SK-N-SH (cell line): Measurements from ENCODE around the gene ANKS1B. TPM values are rescaled to one million over a fixed set of nuclear protein-coding genes. Genes with fewer than 3 reads are reported as not detected.

Source experiments
- CTCF ChIA-PET: fragments of 300-600, 350-600 bp; formaldehyde crosslinking; extraction: SDS; loops from one replicate; lab custom pipeline; 2021; lab: Yijun Ruan, JAX
- POLR2A ChIA-PET: fragments of 350-600 bp; sonication (Branson Sonifier 250); formaldehyde crosslinking; extraction: SDS; loops from one replicate; lab custom pipeline; 2020; ENCODE audit warnings: antibody characterized with exemption, inconsistent platforms; lab: Yijun Ruan, JAX
- DNase-seq: peaks from one replicate; pipeline ENCODE4 v3.0.0; 2012
- H2AFZ ChIP-seq: fragments of 200-600 bp; sonication (generic); 2 replicates; pipeline ENCODE4 v1.8.1; 2016; ENCODE audit warnings: antibody characterized with exemption, mild to moderate bottlenecking, low read depth
- H3F3A ChIP-seq: fragments of 200-600 bp; sonication (generic); replicated peaks from 2 replicates; pipeline ENCODE3; 2016; ENCODE audit warnings: antibody characterized with exemption, mild to moderate bottlenecking; ENCODE audit not compliant: insufficient read depth
- H3K27ac ChIP-seq, 2 experiments: fragments of 200-500 bp in 1 of 2; fragments of 200-600 bp in 1 of 2; sonication (Bioruptor generic) in 1 of 2; sonication (generic), shearing (Covaris generic) in 1 of 2; 2 replicates each; pipeline versions ENCODE4 v1.5.1 to v1.6.1; 2014 to 2016; ENCODE audit warnings: low read depth in 2 of 2, inconsistent platforms in 1 of 2, low read length in 1 of 2, mild to moderate bottlenecking in 1 of 2, mixed read lengths in 1 of 2
- H3K27me3 ChIP-seq: fragments of 200-600 bp; sonication (generic), shearing (Covaris generic); 2 replicates; pipeline ENCODE4 v1.6.1; 2016; ENCODE audit warnings: mixed run types; ENCODE audit not compliant: insufficient read depth
- H3K36me3 ChIP-seq, 2 experiments: fragments of 200-500 bp in 1 of 2; fragments of 200-600 bp in 1 of 2; sonication (Bioruptor generic) in 1 of 2; sonication (generic) in 1 of 2; replicated peaks in 1 of 2; 2 replicates each; pipeline versions ENCODE3 to v1.5.1; 2014 to 2016; ENCODE audit warnings: low read length in 1 of 2, mild to moderate bottlenecking in 1 of 2; ENCODE audit not compliant: insufficient read depth in 2 of 2, control insufficient read depth in 1 of 2
- H3K4me1 ChIP-seq, 2 experiments: fragments of 200-500 bp in 1 of 2; fragments of 200-600 bp in 1 of 2; sonication (Bioruptor generic) in 1 of 2; sonication (generic), shearing (Covaris generic) in 1 of 2; 2 replicates each; pipeline versions ENCODE4 v1.5.1 to v1.6.1; 2014 to 2016; ENCODE audit warnings: low read depth in 1 of 2, low read length in 1 of 2, mixed run types in 1 of 2; ENCODE audit not compliant: insufficient read depth in 2 of 2, control insufficient read depth in 1 of 2
- H3K4me2 ChIP-seq: fragments of 200-600 bp; sonication (generic), shearing (Covaris generic); 2 replicates; pipeline ENCODE4 v1.6.1; 2017; ENCODE audit warnings: mixed run types
- H3K4me3 ChIP-seq, 2 experiments: fragments of 200-500 bp in 1 of 2; fragments of 200-600 bp in 1 of 2; sonication (Bioruptor generic) in 1 of 2; sonication (generic), shearing (Covaris generic) in 1 of 2; 2 replicates each; pipeline versions ENCODE4 v1.5.1 to v1.8.1; 2014 to 2016; ENCODE audit warnings: low read depth in 2 of 2, inconsistent platforms in 1 of 2, low read length in 1 of 2, mild to moderate bottlenecking in 1 of 2, mixed read lengths in 1 of 2, moderate library complexity in 1 of 2
- H3K79me2 ChIP-seq: fragments of 200-600 bp; sonication (generic); 2 replicates; pipeline ENCODE4 v1.8.1; 2017; ENCODE audit warnings: mild to moderate bottlenecking; ENCODE audit not compliant: insufficient read depth
- H3K9ac ChIP-seq: fragments of 200-600 bp; sonication (generic); 2 replicates; pipeline ENCODE4 v1.6.1; 2017; ENCODE audit warnings: mixed run types
- H3K9me2 ChIP-seq: fragments of 200-600 bp; sonication (generic); 2 replicates; pipeline ENCODE4 v1.6.1; 2017; ENCODE audit warnings: mixed run types
- H3K9me3 ChIP-seq: fragments of 200-600 bp; sonication (generic); 2 replicates; pipeline ENCODE4 v1.6.1; 2017; ENCODE audit warnings: mixed run types, mild to moderate bottlenecking, moderate library complexity
- H4K20me1 ChIP-seq: fragments of 200-600 bp; sonication (generic); 2 replicates; pipeline ENCODE4 v1.6.1; 2017; ENCODE audit warnings: mild to moderate bottlenecking, mixed run types; ENCODE audit not compliant: insufficient read depth
- CHD2 ChIP-seq: fragments of 150-350 bp; IDR thresholded peaks from 2 replicates; pipeline ENCODE4 v1.6.1; 2018; ENCODE audit warnings: low read length; ENCODE audit not compliant: partially characterized antibody
- FOSL2 ChIP-seq: IDR thresholded peaks from 2 replicates; pipeline ENCODE4 v1.4.0; 2012; ENCODE audit warnings: low read depth, mild to moderate bottlenecking, moderate library complexity, borderline replicate concordance
- FOXM1 ChIP-seq: IDR thresholded peaks from 2 replicates; pipeline ENCODE4 v1.4.0; 2012; ENCODE audit warnings: low read depth, mild to moderate bottlenecking
- JUND ChIP-seq: IDR thresholded peaks from 2 replicates; pipeline ENCODE4 v1.4.0; 2012
- NFIC ChIP-seq: IDR thresholded peaks from 2 replicates; pipeline ENCODE4 v1.4.0; 2012; ENCODE audit warnings: borderline replicate concordance
- NRF1 ChIP-seq: IDR thresholded peaks from 2 replicates; pipeline ENCODE4 v1.6.1; 2012; ENCODE audit warnings: low read depth, mild to moderate bottlenecking, low read length
- POLR2AphosphoS5 ChIP-seq: IDR thresholded peaks from 2 replicates; pipeline ENCODE4 v1.6.1; 2012; ENCODE audit warnings: low read depth, low read length
- RAD21 ChIP-seq: IDR thresholded peaks from 2 replicates; pipeline ENCODE4 v1.6.1; 2012; ENCODE audit warnings: mild to moderate bottlenecking, low read length
- RCOR1 ChIP-seq: fragments of 150-350 bp; IDR thresholded peaks from 2 replicates; pipeline ENCODE4 v1.6.1; 2017; ENCODE audit warnings: antibody characterized with exemption, low read length
- RFX5 ChIP-seq: IDR thresholded peaks from 2 replicates; pipeline ENCODE4 v1.6.1; 2012; ENCODE audit warnings: mild to moderate bottlenecking, improper control_type of control experiment, low read length
- RXRA ChIP-seq: IDR thresholded peaks from 2 replicates; pipeline ENCODE4 v1.4.0; 2012; ENCODE audit warnings: low read depth, mild to moderate bottlenecking, borderline replicate concordance
- SIN3A ChIP-seq: IDR thresholded peaks from 2 replicates; pipeline ENCODE4 v1.6.1; 2012; ENCODE audit warnings: low read depth, mild to moderate bottlenecking, low read length, moderate library complexity, borderline replicate concordance
- WGBS: methylation state at CpG from one replicate; pipeline ENCODE4 v1.1.6; 2017; ENCODE audit warnings: low lambda C conversion rate; 5-methylcytosine and 5-hydroxymethylcytosine counted together
- polyA plus RNA-seq, 3 experiments: library from polyadenylated mRNA; depleted of rRNA; stranded (reverse); fragments of >200 nt; gene quantifications; 2 replicates each; pipeline ENCODE4 v1.2.3, GENCODE V29; 2012
- TF ChIP-seq, protein P1 (sequence below): IDR thresholded peaks from 2 replicates; pipeline ENCODE4 v1.4.0; 2012; ENCODE audit warnings: low read depth, borderline replicate concordance
- TF ChIP-seq, protein P2 (sequence below): IDR thresholded peaks from 2 replicates; pipeline ENCODE4 v1.4.0; 2012; ENCODE audit warnings: low read depth
- TF ChIP-seq, protein P3 (sequence below): IDR thresholded peaks from 2 replicates; pipeline ENCODE4 v1.6.1; 2012; ENCODE audit warnings: mild to moderate bottlenecking, low read depth, low read length, moderate library complexity
- TF ChIP-seq, protein P4 (sequence below): fragments of 200-600 bp; sonication (generic); IDR thresholded peaks from 2 replicates; pipeline ENCODE4 v1.6.1; 2017; ENCODE audit warnings: antibody characterized with exemption, mild to moderate bottlenecking, moderate library complexity
- TF ChIP-seq, protein P5 (sequence below): fragments of 150-350 bp; IDR thresholded peaks from 2 replicates; pipeline ENCODE4 v1.6.1; 2017; ENCODE audit warnings: antibody characterized with exemption, low read length, low read depth, borderline replicate concordance

Gene ANKS1B
- polyA plus RNA-seq, 1 of the 3 experiments (the other 2 are of a cell fraction): 1.8 TPM

DNA sequence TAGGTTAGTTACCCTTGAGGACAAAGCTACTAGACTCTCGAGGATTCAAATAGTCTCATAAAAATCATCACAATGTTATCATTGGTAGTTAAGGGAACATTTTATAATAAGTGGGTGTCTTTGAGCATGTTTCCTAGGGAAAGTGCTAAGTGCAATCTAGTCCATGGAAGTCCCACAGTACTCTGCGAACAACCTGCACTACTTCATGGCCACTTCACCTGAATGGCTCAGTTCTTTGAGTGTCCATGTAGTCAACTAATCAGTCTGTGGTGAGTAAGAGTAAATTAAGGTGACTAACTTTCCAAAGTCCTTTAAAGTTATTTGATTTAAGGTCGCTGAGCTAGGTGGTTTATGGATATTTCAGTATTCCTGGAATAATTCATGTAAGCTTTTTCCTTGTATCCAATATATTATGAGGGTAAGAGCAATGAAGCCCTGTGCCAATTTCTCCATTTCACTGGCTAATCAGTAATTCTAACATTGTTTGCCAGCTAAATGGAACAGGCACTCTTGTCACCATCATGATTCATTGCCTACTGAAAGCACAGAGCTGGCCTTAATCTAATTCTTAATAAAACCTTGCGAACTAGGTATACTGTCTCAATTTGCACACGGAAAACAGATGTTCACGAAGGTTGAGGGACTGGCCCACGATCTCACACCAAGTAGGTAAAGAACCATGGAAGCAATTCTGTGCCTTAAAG is 844.6 kb downstream of the ANKS1B start:
- no peaks in the 10 kb centered on the region for H3K27me3 ChIP-seq
- no peaks in the 10 kb centered on the region for H3K9me2 ChIP-seq
- no peaks in the 10 kb centered on the region for H3K9me3 ChIP-seq
- no peaks in the 10 kb centered on the region for H4K20me1 ChIP-seq
- no peak overlapping the region for H3K9ac ChIP-seq
- no peaks in the 10 kb centered on the region for H3K36me3 ChIP-seq
- H2AFZ ChIP-seq: no peak overlapping the region
- H3K4me1 ChIP-seq: peaks cover 0 to 3% of the 10 kb centered on the region in 2 experiments; a peak in 1 of 4 replicates
- WGBS: 19% methylated on average over 7 of the region's 7 CpGs
- H3K79me2 ChIP-seq: no peaks in the 10 kb centered on the region
- no peak overlapping the region for H3K4me3 ChIP-seq
- H3K27ac ChIP-seq: no peak overlapping the region
- TF ChIP-seq, protein P1, sequence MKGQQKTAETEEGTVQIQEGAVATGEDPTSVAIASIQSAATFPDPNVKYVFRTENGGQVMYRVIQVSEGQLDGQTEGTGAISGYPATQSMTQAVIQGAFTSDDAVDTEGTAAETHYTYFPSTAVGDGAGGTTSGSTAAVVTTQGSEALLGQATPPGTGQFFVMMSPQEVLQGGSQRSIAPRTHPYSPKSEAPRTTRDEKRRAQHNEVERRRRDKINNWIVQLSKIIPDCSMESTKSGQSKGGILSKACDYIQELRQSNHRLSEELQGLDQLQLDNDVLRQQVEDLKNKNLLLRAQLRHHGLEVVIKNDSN: no peak
- TF ChIP-seq SIN3A (no peak), JUND (no peak), CHD2 (no peak), POLR2AphosphoS5 (no peak), RCOR1 (no peak), NFIC (no peak), NRF1 (no peak), FOXM1 (no peak), FOSL2 (no peak)
- TF ChIP-seq, protein P2, sequence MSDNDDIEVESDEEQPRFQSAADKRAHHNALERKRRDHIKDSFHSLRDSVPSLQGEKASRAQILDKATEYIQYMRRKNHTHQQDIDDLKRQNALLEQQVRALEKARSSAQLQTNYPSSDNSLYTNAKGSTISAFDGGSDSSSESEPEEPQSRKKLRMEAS: no peak
- TF ChIP-seq, protein P3, sequence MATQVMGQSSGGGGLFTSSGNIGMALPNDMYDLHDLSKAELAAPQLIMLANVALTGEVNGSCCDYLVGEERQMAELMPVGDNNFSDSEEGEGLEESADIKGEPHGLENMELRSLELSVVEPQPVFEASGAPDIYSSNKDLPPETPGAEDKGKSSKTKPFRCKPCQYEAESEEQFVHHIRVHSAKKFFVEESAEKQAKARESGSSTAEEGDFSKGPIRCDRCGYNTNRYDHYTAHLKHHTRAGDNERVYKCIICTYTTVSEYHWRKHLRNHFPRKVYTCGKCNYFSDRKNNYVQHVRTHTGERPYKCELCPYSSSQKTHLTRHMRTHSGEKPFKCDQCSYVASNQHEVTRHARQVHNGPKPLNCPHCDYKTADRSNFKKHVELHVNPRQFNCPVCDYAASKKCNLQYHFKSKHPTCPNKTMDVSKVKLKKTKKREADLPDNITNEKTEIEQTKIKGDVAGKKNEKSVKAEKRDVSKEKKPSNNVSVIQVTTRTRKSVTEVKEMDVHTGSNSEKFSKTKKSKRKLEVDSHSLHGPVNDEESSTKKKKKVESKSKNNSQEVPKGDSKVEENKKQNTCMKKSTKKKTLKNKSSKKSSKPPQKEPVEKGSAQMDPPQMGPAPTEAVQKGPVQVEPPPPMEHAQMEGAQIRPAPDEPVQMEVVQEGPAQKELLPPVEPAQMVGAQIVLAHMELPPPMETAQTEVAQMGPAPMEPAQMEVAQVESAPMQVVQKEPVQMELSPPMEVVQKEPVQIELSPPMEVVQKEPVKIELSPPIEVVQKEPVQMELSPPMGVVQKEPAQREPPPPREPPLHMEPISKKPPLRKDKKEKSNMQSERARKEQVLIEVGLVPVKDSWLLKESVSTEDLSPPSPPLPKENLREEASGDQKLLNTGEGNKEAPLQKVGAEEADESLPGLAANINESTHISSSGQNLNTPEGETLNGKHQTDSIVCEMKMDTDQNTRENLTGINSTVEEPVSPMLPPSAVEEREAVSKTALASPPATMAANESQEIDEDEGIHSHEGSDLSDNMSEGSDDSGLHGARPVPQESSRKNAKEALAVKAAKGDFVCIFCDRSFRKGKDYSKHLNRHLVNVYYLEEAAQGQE: no peak
- POLR2A ChIA-PET: no interaction called here
- H3F3A ChIP-seq: no peaks in the 10 kb centered on the region
- CTCF ChIA-PET: no interaction called here
- no peak overlapping the region for H3K4me2 ChIP-seq
- no peak for DNase-seq

DNA sequence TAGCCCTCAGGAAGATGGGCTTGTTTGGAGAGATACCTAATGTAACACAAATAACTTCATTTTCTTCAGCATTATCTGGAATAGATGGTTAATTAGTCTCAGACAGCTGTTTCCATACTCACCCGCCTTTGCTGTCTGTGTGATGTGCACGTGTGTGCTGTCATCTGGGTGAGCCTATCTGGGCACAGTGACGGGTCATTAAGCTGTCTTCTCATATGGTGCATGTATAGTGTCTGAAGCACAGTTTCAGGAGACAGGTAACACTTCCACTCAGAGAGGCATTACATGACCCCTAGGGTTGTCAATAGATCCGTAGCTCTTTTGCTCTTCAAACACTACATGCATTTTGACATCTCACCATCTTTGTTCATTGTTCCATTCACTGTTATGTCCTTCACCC is 846.3 kb downstream of the ANKS1B start:
- H3K4me3 ChIP-seq: no peak overlapping the region
- H4K20me1 ChIP-seq: no peaks in the 10 kb centered on the region
- H3F3A ChIP-seq: no peaks in the 10 kb centered on the region
- CTCF ChIA-PET: interaction anchor here (1.1 kb wide), 1 partner anchor 8 kb away, joined by 3 read pairs; no protein-coding TSS in a partner anchor
- no peak overlapping the region for H2AFZ ChIP-seq
- no peaks in the 10 kb centered on the region for H3K27me3 ChIP-seq
- no peaks in the 10 kb centered on the region for H3K9me3 ChIP-seq
- DNase-seq: no peak
- TF ChIP-seq RCOR1: no peak
- TF ChIP-seq, protein P2: no peak
- TF ChIP-seq SIN3A: no peak
- no peak for TF ChIP-seq RXRA
- TF ChIP-seq RFX5: no peak
- no peak for TF ChIP-seq NRF1
- no peak for TF ChIP-seq JUND
- TF ChIP-seq, protein P4, sequence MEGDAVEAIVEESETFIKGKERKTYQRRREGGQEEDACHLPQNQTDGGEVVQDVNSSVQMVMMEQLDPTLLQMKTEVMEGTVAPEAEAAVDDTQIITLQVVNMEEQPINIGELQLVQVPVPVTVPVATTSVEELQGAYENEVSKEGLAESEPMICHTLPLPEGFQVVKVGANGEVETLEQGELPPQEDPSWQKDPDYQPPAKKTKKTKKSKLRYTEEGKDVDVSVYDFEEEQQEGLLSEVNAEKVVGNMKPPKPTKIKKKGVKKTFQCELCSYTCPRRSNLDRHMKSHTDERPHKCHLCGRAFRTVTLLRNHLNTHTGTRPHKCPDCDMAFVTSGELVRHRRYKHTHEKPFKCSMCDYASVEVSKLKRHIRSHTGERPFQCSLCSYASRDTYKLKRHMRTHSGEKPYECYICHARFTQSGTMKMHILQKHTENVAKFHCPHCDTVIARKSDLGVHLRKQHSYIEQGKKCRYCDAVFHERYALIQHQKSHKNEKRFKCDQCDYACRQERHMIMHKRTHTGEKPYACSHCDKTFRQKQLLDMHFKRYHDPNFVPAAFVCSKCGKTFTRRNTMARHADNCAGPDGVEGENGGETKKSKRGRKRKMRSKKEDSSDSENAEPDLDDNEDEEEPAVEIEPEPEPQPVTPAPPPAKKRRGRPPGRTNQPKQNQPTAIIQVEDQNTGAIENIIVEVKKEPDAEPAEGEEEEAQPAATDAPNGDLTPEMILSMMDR: no peak
- TF ChIP-seq RAD21: no peak
- TF ChIP-seq, protein P5, sequence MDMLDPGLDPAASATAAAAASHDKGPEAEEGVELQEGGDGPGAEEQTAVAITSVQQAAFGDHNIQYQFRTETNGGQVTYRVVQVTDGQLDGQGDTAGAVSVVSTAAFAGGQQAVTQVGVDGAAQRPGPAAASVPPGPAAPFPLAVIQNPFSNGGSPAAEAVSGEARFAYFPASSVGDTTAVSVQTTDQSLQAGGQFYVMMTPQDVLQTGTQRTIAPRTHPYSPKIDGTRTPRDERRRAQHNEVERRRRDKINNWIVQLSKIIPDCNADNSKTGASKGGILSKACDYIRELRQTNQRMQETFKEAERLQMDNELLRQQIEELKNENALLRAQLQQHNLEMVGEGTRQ: no peak
- 35% methylated on average over 4 of the region's 4 CpGs for WGBS
- no peak overlapping the region for H3K4me2 ChIP-seq
- peaks cover 0 to 3% of the 10 kb centered on the region in 2 experiments; a peak in 1 of 4 replicates for H3K4me1 ChIP-seq
- no peak overlapping the region for H3K27ac ChIP-seq
- no peaks in the 10 kb centered on the region for H3K79me2 ChIP-seq
- POLR2A ChIA-PET: no interaction called here
- H3K36me3 ChIP-seq: no peaks in the 10 kb centered on the region
- H3K9ac ChIP-seq: no peak overlapping the region
- no peaks in the 10 kb centered on the region for H3K9me2 ChIP-seq
